Esophagus squamous epithelium (tissue), 5 donors: ENCODE measurements around the gene PLEKHG4. TPM values are rescaled to one million over a fixed set of nuclear protein-coding genes. Genes with fewer than 3 reads are reported as not detected.
A peak's percentile ranks its signal among the peaks of the same experiment; 100 is the strongest.

Experiments used
- DNase-seq: peaks from one replicate; lab custom pipeline; 2025; lab: John Stamatoyannopoulos, UW
- H3K27ac ChIP-seq, 4 donors: fragments of 200-600 bp; sonication (generic); one replicate each; pipeline ENCODE4 v1.5.1; 2016 to 2019; ENCODE audit warnings: mild to moderate bottlenecking in 1 of 4
- H3K27me3 ChIP-seq, 4 donors: fragments of 200-600 bp; sonication (generic); 1 replicate in 3 of 4; 2 replicates in 1 of 4; pipeline versions ENCODE4 v1.5.1 to v1.6.0; 2017 to 2021; ENCODE audit warnings: antibody characterized with exemption in 1 of 4
- H3K36me3 ChIP-seq, 3 donors: fragments of 200-600 bp; sonication (generic); one replicate each; pipeline ENCODE4 v1.5.1; 2016 to 2019
- H3K4me1 ChIP-seq, 3 donors: fragments of 200-600 bp; sonication (generic); one replicate each; pipeline ENCODE4 v1.5.1; 2017 to 2019
- H3K4me3 ChIP-seq, 4 donors: fragments of 200-600 bp; sonication (generic); 1 replicate in 3 of 4; 2 replicates in 1 of 4; pipeline ENCODE4 v1.5.1; 2016 to 2019; ENCODE audit warnings: mild to moderate bottlenecking in 2 of 4, moderate library complexity in 1 of 4
- H3K9me3 ChIP-seq, 3 donors: fragments of 200-600 bp; sonication (generic); one replicate each; pipeline ENCODE4 v1.5.1; 2016 to 2019
- CTCF ChIP-seq, 6 experiments: fragments of 450-650 bp in 4 of 6; fragments of 200-600 bp in 2 of 6; sonication (generic) in 2 of 6; IDR thresholded peaks; one replicate each; pipeline ENCODE4 v1.5.1; 2016 to 2019; ENCODE audit warnings: antibody characterized with exemption in 6 of 6, mild to moderate bottlenecking in 4 of 6, moderate library complexity in 4 of 6
- POLR2A ChIP-seq, 4 donors: fragments of 450-650 bp; IDR thresholded peaks; one replicate each; pipeline ENCODE4 v1.6.1; 2017; ENCODE audit warnings: antibody characterized with exemption in 4 of 4, mild to moderate bottlenecking in 4 of 4, moderate library complexity in 3 of 4
- whole genome bisulfite sequencing, 2 donors: methylation state at CpG; one replicate each; pipeline ENCODE4 v1.1.5; 2018; 5-methylcytosine and 5-hydroxymethylcytosine counted together
- intact Hi-C: fragments of 100-400 bp; cut with DNase I; formaldehyde crosslinking; loops from one replicate; pipeline ENCODE4 v1.15.0; 2022
- total RNA-seq, 4 donors: library from RNA; depleted of rRNA; stranded (reverse); fragments of >200 nt; gene quantifications; one replicate each; pipeline ENCODE4 v1.1.0, GENCODE V29; 2016
- donor health status: DM: yes; HTN: yes; CAD: no.

Gene PLEKHG4
- total RNA-seq, 4 donors from 2014 or later, result 5.0 to 11.4 (median 7.5) TPM

- no peak for DNase-seq
- no peak overlapping the region for H3K4me3 ChIP-seq
- peaks cover 39 to 98% (median 50%) of the 10 kb centered on the region in 3 donors for H3K36me3 ChIP-seq
- H3K27ac ChIP-seq, result no peak overlapping the region
- no CpG with 5 or more reads among the region's 7 CpGs for WGBS, 2 donors
- H3K9me3 ChIP-seq, result no peaks in the 10 kb centered on the region
- intact Hi-C loops, result no loop called here
- H3K27me3 ChIP-seq, result no peaks in the 10 kb centered on the region
- peaks cover 0 to 10% (median 0%) of the 10 kb centered on the region in 3 donors for H3K4me1 ChIP-seq
- no peak for TF ChIP-seq POLR2A (IDR thresholded peaks at IDR 0.05)
- no peak for TF ChIP-seq CTCF (IDR thresholded peaks at IDR 0.05)
Measured at GRCh38 chr16:67233596-67233995, 45.7 kb upstream of the PLEKHG4 start.

GRCh38 chr16:67234180-67234597, 45.1 kb upstream of the PLEKHG4 start:
- Histone ChIP-seq H3K9me3 (no peaks in the 10 kb centered on the region), H3K36me3 (peaks cover 33 to 98% (median 48%) of the 10 kb centered on the region in 3 donors), H3K4me3 (no peak overlapping the region), H3K27ac (no peak overlapping the region), H3K27me3 (no peaks in the 10 kb centered on the region), H3K4me1 (peaks cover 0 to 6% (median 0%) of the 10 kb centered on the region in 3 donors)
- WGBS, 2 donors, result 94% methylated on average over 7 of the region's 10 CpGs; no CpG with 5 or more reads in 1 of the 2 donors
- TF ChIP-seq CTCF (IDR thresholded peaks at IDR 0.05) (no peak), POLR2A (IDR thresholded peaks at IDR 0.05) (no peak)
- no peak for DNase-seq
- intact Hi-C loops, result no loop called here

- no peak for TF ChIP-seq POLR2A (IDR thresholded peaks at IDR 0.05)
- no peak for TF ChIP-seq CTCF (IDR thresholded peaks at IDR 0.05)
- no peaks in the 10 kb centered on the region for H3K27me3 ChIP-seq
- peaks cover 20 to 85% (median 37%) of the 10 kb centered on the region in 3 donors for H3K36me3 ChIP-seq
- WGBS, 2 donors, result 65 to 73% methylated on average over 13 of the region's 17 CpGs
- intact Hi-C loops, result no loop called here
- H3K27ac ChIP-seq, result peak overlapping the region in 3 of 4 donors; percentile 18 to 34 (median 25)
- DNase-seq, result no peak
- no peak overlapping the region for H3K4me3 ChIP-seq
- peaks cover 0 to 9% (median 8%) of the 10 kb centered on the region in 3 donors for H3K4me1 ChIP-seq
- H3K9me3 ChIP-seq, result no peaks in the 10 kb centered on the region
Measured at GRCh38 chr16:67235816-67236562, 43.3 kb upstream of the PLEKHG4 start.

GRCh38 chr16:67236563-67237395, 42.6 kb upstream of the PLEKHG4 start:
- Histone ChIP-seq H3K4me1 (peaks cover 0 to 17% (median 16%) of the 10 kb centered on the region in 3 donors), H3K9me3 (no peaks in the 10 kb centered on the region), H3K4me3 (no peak overlapping the region), H3K27ac (peak overlapping the region in 3 of 4 donors; percentile 8 to 25 (median 14)), H3K36me3 (peaks cover 15 to 77% (median 32%) of the 10 kb centered on the region in 3 donors), H3K27me3 (no peaks in the 10 kb centered on the region)
- WGBS, 2 donors, result 76 to 88% methylated on average over 11 to 22 of the region's 50 CpGs
- no peak for DNase-seq
- TF ChIP-seq POLR2A (IDR thresholded peaks at IDR 0.05) (no peak), CTCF (IDR thresholded peaks at IDR 0.05) (no peak)
- intact Hi-C loops, result no loop called here
